Kidney epithelial cell (primary cell): Measurements from ENCODE around the gene HSD17B4. TPM values are rescaled to one million over a fixed set of nuclear protein-coding genes. Genes with fewer than 3 reads are reported as not detected.
"Not testable (repeated sequence)": the region's sequence is repeated elsewhere in the genome, so short reads cannot be mapped to it uniquely, and the experiment has no call there.

ENCODE experiments used
- DNase-seq: peaks from one replicate; pipeline ENCODE4 v3.0.0-alpha.2; 2010; ENCODE audit warnings: low read depth
- H3K27me3 ChIP-seq: 2 replicates; pipeline ENCODE4 v1.6.0; 2011; ENCODE audit warnings: low read length; ENCODE audit not compliant: control insufficient read depth, insufficient read depth
- H3K36me3 ChIP-seq: 2 replicates; pipeline ENCODE4 v1.5.1; 2011; ENCODE audit warnings: low read length; ENCODE audit not compliant: control insufficient read depth, insufficient read depth
- H3K4me3 ChIP-seq: 2 replicates; pipeline ENCODE4 v1.5.1; 2011; ENCODE audit warnings: low read depth, mild to moderate bottlenecking, control low read depth, low read length
- total RNA-seq: library from RNA; depleted of rRNA; stranded (reverse); fragments of >200 nt; gene quantifications from 2 replicates; pipeline ENCODE4 v1.2.3, GENCODE V29; 2015
- TF ChIP-seq, protein P1 (sequence below): IDR thresholded peaks from 2 replicates; pipeline ENCODE4 v1.5.1; 2011; ENCODE audit warnings: mild to moderate bottlenecking, moderate library complexity, low read length, control low read depth, inconsistent platforms; ENCODE audit not compliant: insufficient read depth, poor library complexity, severe bottlenecking

Gene HSD17B4
- total RNA-seq, 1 donor from 2014 or later = 74.0 TPM

- H3K36me3 ChIP-seq = no peaks in the 10 kb centered on the region
- H3K27me3 ChIP-seq = no peaks in the 10 kb centered on the region
- no peak overlapping the region for H3K4me3 ChIP-seq
- DNase-seq = no peak
- TF ChIP-seq, protein P1, sequence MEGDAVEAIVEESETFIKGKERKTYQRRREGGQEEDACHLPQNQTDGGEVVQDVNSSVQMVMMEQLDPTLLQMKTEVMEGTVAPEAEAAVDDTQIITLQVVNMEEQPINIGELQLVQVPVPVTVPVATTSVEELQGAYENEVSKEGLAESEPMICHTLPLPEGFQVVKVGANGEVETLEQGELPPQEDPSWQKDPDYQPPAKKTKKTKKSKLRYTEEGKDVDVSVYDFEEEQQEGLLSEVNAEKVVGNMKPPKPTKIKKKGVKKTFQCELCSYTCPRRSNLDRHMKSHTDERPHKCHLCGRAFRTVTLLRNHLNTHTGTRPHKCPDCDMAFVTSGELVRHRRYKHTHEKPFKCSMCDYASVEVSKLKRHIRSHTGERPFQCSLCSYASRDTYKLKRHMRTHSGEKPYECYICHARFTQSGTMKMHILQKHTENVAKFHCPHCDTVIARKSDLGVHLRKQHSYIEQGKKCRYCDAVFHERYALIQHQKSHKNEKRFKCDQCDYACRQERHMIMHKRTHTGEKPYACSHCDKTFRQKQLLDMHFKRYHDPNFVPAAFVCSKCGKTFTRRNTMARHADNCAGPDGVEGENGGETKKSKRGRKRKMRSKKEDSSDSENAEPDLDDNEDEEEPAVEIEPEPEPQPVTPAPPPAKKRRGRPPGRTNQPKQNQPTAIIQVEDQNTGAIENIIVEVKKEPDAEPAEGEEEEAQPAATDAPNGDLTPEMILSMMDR = peak; percentile 10
Measured at GRCh38 chr5:119409235-119409815, 43.0 kb upstream of the HSD17B4 start.

- Histone ChIP-seq H3K36me3 (no peaks in the 10 kb centered on the region), H3K27me3 (no peaks in the 10 kb centered on the region), H3K4me3 (no peak overlapping the region)
- TF ChIP-seq, protein P1 = no peak
- DNase-seq = no peak
Measured at GRCh38 chr5:119410448-119411159, 41.7 kb upstream of the HSD17B4 start.

DNA sequence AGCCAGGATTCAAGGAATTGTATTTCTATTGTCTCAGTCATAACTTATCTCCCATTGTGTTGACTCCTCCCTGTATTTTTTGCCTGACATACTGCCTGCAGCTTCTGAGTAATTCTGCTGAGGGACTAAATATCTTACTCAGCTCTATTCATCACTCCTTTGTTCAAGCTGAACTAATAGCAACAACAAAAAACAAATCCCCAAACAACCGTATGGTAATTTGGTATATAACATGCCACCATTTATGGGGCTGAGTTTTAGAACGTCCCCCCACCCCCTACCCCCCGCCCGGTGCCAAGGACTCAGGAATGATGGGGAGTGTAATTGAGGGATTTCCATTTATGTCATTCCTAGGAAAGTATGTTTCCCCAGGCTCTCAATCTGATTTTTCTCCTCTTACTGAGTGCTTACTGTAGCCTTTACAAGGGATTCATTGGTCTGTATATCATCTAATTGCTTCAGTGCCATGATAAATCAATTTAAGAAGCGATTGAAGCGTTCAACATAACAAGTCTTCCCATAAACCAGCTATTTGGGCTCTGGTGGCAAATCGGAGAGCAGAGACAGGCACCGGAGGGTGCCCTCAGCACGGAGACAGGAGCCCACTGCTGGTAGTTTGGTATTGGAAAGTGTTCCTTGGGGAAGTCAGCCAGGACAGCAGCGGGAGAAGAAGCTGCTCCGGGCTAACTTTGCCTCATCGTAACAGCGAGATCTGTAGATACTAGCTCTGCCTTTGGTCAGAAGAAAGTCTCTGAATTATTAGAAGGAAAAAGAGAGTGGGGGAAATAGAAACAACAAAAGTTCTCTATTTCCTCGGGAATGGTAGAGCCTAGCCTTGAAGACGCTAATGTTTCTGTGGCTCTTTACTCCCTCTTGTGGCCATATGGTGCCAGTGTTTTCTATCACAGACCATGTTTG is 40.7 kb upstream of the HSD17B4 start:
- no peaks in the 10 kb centered on the region for H3K36me3 ChIP-seq
- no peaks in the 10 kb centered on the region for H3K27me3 ChIP-seq
- peak overlapping the region; percentile 46 for H3K4me3 ChIP-seq
- TF ChIP-seq, protein P1 = peak; percentile 72
- DNase-seq = no peak

GRCh38 chr5:119412279-119413227 is 39.7 kb upstream of the HSD17B4 start:
- TF ChIP-seq, protein P1 = no peak
- DNase-seq = no peak
- Histone ChIP-seq H3K27me3 (no peaks in the 10 kb centered on the region), H3K36me3 (no peaks in the 10 kb centered on the region), H3K4me3 (no peak overlapping the region)

- H3K36me3 ChIP-seq, DNase-seq, H3K27me3 ChIP-seq, H3K4me3 ChIP-seq: not testable (repeated sequence)
Measured at GRCh38 chr5:119414124-119414734, 38.1 kb upstream of the HSD17B4 start.
